Pons (tissue), 1 donor: ENCODE data around the gene INPP5E.

Experiments
- DNase-seq: peaks from one replicate; pipeline ENCODE4 v3.0.0-alpha.2; 2016; ENCODE audit warnings: low spot score

INPP5E gene

GRCh38 chr9:136445799-136446198 lies 6.2 kb upstream of the INPP5E start:
- no peak for DNase-seq

GRCh38 chr9:136444102-136444501 lies 4.5 kb upstream of the INPP5E start:
- DNase-seq, result no peak

- DNase-seq, result no peak
Measured at GRCh38 chr9:136443687-136444086, 4.0 kb upstream of the INPP5E start.

- DNase-seq, result no peak
Measured at GRCh38 chr9:136443087-136443486, 3.4 kb upstream of the INPP5E start.

GRCh38 chr9:136442265-136442664 lies 2.6 kb upstream of the INPP5E start:
- no peak for DNase-seq

GRCh38 chr9:136441681-136442245 lies 2.1 kb upstream of the INPP5E start:
- no peak for DNase-seq

- DNase-seq, result no peak
Measured at GRCh38 chr9:136441191-136441680, 1.6 kb upstream of the INPP5E start.

- no peak for DNase-seq
Measured at GRCh38 chr9:136438548-136439480, 831 bp downstream of the INPP5E start.

GRCh38 chr9:136437839-136438547 lies 1.7 kb downstream of the INPP5E start:
- no peak for DNase-seq

GRCh38 chr9:136437430-136437829 lies 2.2 kb downstream of the INPP5E start:
- DNase-seq, result no peak

GRCh38 chr9:136436055-136436634 lies 3.5 kb downstream of the INPP5E start:
- DNase-seq, result no peak

GRCh38 chr9:136434580-136435169 lies 5.0 kb downstream of the INPP5E start:
- DNase-seq, result no peak

GRCh38 chr9:136433849-136434579 lies 5.6 kb downstream of the INPP5E start:
- DNase-seq, result no peak

GRCh38 chr9:136433043-136433715 lies 6.5 kb downstream of the INPP5E start:
- no peak for DNase-seq

- no peak for DNase-seq
Measured at GRCh38 chr9:136432591-136432990, 7.1 kb downstream of the INPP5E start.

GRCh38 chr9:136431782-136432350 lies 7.8 kb downstream of the INPP5E start:
- DNase-seq, result no peak

- DNase-seq, result no peak
Measured at GRCh38 chr9:136430588-136431234, 8.9 kb downstream of the INPP5E start.

GRCh38 chr9:136429683-136430491 lies 9.8 kb downstream of the INPP5E start:
- no peak for DNase-seq

GRCh38 chr9:136429075-136429628 lies 10.5 kb downstream of the INPP5E start:
- no peak for DNase-seq
